Lower leg skin (tissue), 4 donors: ENCODE data around the gene CALD1. TPM values are rescaled to one million over a fixed set of nuclear protein-coding genes. Genes with fewer than 3 reads are reported as not detected.

Experiments used
- DNase-seq, 2 donors: peaks; one replicate each; pipeline ENCODE4 v3.0.0-alpha.2; 2019; ENCODE audit warnings: low spot score in 2 of 2
- H3K4me3 ChIP-seq: fragments of 200-600 bp; sonication (generic); 2 replicates; pipeline ENCODE4 v1.5.1; 2017; ENCODE audit warnings: mild to moderate bottlenecking, low read depth; ENCODE audit not compliant: poor library complexity, severe bottlenecking
- CTCF ChIP-seq, 3 donors: fragments of 450-650 bp; IDR thresholded peaks; one replicate each; pipeline ENCODE4 v1.5.1; 2016; ENCODE audit warnings: antibody characterized with exemption in 3 of 3, mild to moderate bottlenecking in 3 of 3, moderate library complexity in 2 of 3
- POLR2A ChIP-seq, 2 donors: fragments of 450-650 bp; IDR thresholded peaks; one replicate each; pipeline ENCODE4 v1.6.1; 2016 to 2017; ENCODE audit warnings: antibody characterized with exemption in 2 of 2, mild to moderate bottlenecking in 1 of 2, moderate library complexity in 1 of 2
- WGBS, 2 donors: methylation state at CpG; one replicate each; pipeline ENCODE4 v1.1.5; 2018; 5-methylcytosine and 5-hydroxymethylcytosine counted together
- intact Hi-C: fragments of 100-400 bp; cut with DNase I; formaldehyde crosslinking; loops from one replicate; pipeline ENCODE4 v1.15.0; 2023; ENCODE audit warnings: low total_unique reads
- total RNA-seq, 4 donors: library from RNA; depleted of rRNA; stranded (reverse); fragments of >200 nt; gene quantifications; one replicate each; pipeline ENCODE4 v1.1.0, GENCODE V29; 2016

The CALD1 gene
- total RNA-seq, 4 donors from 2014 or later = 30.3 to 95.7 (median 58.0) TPM

GRCh38 chr7:134819401-134819800 is 40.0 kb downstream of the CALD1 start:
- intact Hi-C loops = no loop called here
- 92 to 95% methylated on average over 4 of the region's 4 CpGs for WGBS, 2 donors
- no peak for DNase-seq
- TF ChIP-seq CTCF (IDR thresholded peaks at IDR 0.05) (no peak), POLR2A (IDR thresholded peaks at IDR 0.05) (no peak)
- no peak overlapping the region for H3K4me3 ChIP-seq

- 86 to 88% methylated on average over 2 of the region's 2 CpGs for WGBS, 2 donors
- no peak overlapping the region for H3K4me3 ChIP-seq
- TF ChIP-seq POLR2A (IDR thresholded peaks at IDR 0.05) = no peak
- no peak for TF ChIP-seq CTCF (IDR thresholded peaks at IDR 0.05)
- intact Hi-C loops = no loop called here
- no peak for DNase-seq
Observed at GRCh38 chr7:134820295-134820694, 40.9 kb downstream of the CALD1 start.

- no peak overlapping the region for H3K4me3 ChIP-seq
- no peak for DNase-seq
- no peak for TF ChIP-seq POLR2A (IDR thresholded peaks at IDR 0.05)
- no peak for TF ChIP-seq CTCF (IDR thresholded peaks at IDR 0.05)
- intact Hi-C loops = no loop called here
- WGBS, 2 donors = 78 to 84% methylated on average over 3 of the region's 3 CpGs
Observed at GRCh38 chr7:134820778-134821177, 41.3 kb downstream of the CALD1 start.

GRCh38 chr7:134823400-134823799 is 44.0 kb downstream of the CALD1 start:
- H3K4me3 ChIP-seq = no peak overlapping the region
- no peak for TF ChIP-seq CTCF (IDR thresholded peaks at IDR 0.05)
- TF ChIP-seq POLR2A (IDR thresholded peaks at IDR 0.05) = no peak
- intact Hi-C loops = no loop called here
- DNase-seq = no peak
- WGBS, 2 donors = 79 to 85% methylated on average over 1 of the region's 1 CpG

- no peak overlapping the region for H3K4me3 ChIP-seq
- no peak for DNase-seq
- 95 to 97% methylated on average over 1 of the region's 1 CpG for WGBS, 2 donors
- intact Hi-C loops = no loop called here
- TF ChIP-seq CTCF (IDR thresholded peaks at IDR 0.05) = no peak
- no peak for TF ChIP-seq POLR2A (IDR thresholded peaks at IDR 0.05)
Observed at GRCh38 chr7:134825666-134826065, 46.2 kb downstream of the CALD1 start.

- WGBS, 2 donors = 62 to 73% methylated on average over 4 of the region's 4 CpGs
- TF ChIP-seq CTCF (IDR thresholded peaks at IDR 0.05) (no peak), POLR2A (IDR thresholded peaks at IDR 0.05) (no peak)
- intact Hi-C loops = no loop called here
- H3K4me3 ChIP-seq = no peak overlapping the region
- no peak for DNase-seq
Observed at GRCh38 chr7:134826105-134826504, 46.7 kb downstream of the CALD1 start.
